Measurements from ENCODE around the gene TAS1R3.

DNA sequence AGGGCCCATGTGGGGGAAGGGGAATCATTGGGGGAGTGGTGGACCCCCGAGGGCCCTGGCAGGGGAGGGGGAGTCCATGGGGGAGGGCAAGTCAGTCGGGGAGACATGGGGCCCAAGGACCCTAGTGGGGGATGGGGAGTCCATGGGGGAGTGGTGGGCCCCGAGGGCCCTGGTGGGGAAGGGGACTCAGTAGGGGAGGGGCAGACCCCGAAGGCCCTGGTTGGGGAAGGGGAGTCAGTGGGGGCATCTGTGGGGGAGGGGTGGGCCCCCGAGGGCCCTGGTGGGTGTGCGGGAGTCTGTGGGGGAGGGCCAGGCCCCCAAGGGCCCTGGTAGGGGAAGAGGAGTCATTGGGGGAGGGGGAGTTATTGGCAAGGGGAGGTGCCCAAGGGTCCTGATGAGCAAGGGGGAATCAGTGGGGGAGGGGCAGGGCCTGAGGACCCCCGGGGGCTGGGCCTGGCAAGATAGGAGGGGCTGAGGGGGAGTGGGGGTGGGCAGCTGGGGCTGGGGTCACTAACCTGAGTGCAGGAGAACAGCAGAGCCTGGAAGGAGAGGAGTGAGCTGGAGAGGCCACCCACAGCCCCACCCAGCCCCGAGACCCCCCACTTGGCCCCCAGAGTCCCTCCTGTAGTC, 25.2 kb downstream of the TAS1R3 start:
- TF ChIP-seq, protein P1, sequence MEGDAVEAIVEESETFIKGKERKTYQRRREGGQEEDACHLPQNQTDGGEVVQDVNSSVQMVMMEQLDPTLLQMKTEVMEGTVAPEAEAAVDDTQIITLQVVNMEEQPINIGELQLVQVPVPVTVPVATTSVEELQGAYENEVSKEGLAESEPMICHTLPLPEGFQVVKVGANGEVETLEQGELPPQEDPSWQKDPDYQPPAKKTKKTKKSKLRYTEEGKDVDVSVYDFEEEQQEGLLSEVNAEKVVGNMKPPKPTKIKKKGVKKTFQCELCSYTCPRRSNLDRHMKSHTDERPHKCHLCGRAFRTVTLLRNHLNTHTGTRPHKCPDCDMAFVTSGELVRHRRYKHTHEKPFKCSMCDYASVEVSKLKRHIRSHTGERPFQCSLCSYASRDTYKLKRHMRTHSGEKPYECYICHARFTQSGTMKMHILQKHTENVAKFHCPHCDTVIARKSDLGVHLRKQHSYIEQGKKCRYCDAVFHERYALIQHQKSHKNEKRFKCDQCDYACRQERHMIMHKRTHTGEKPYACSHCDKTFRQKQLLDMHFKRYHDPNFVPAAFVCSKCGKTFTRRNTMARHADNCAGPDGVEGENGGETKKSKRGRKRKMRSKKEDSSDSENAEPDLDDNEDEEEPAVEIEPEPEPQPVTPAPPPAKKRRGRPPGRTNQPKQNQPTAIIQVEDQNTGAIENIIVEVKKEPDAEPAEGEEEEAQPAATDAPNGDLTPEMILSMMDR (IDR thresholded peaks at IDR 0.05; ENCODE audit: low read depth, low read length): no peak
- TF ChIP-seq EZH2phosphoT487 (IDR thresholded peaks at IDR 0.05; ENCODE audit: low read depth): no peak

All from OCI-LY3 (cell line).